HepG2 (cell line): ENCODE results near the gene TSGA10IP. TPM values are rescaled to one million over a fixed set of nuclear protein-coding genes. Genes with fewer than 3 reads are reported as not detected.

ENCODE experiments used
- BRF2 ChIP-seq: sonication (generic); formaldehyde crosslinking; IDR thresholded peaks from 2 replicates; pipeline ENCODE4 v1.8.1; 2022; ENCODE audit warnings: mild to moderate bottlenecking, missing genetic modification reagents
- CREB3 ChIP-seq: sonication (generic); formaldehyde crosslinking; IDR thresholded peaks from 2 replicates; pipeline ENCODE4 v1.5.0; 2020; ENCODE audit warnings: missing genetic modification reagents
- FOXP1 ChIP-seq, 2 experiments: fragments of 450-650 bp in 1 of 2; IDR thresholded peaks; 2 replicates each; pipeline ENCODE4 v1.6.1; 2017 to 2018; ENCODE audit warnings: antibody characterized with exemption in 1 of 2
- IRF1 ChIP-seq: sonication (generic); formaldehyde crosslinking; IDR thresholded peaks from 2 replicates; pipeline ENCODE4 v1.4.0; 2020; ENCODE audit warnings: low read depth, mild to moderate bottlenecking, missing genetic modification reagents
- KLF6 ChIP-seq: IDR thresholded peaks from 2 replicates; pipeline ENCODE4 v1.8.0; 2016; ENCODE audit warnings: missing biosample characterization, missing genetic modification reagents
- MNT ChIP-seq: fragments of 450-650 bp; IDR thresholded peaks from 2 replicates; pipeline ENCODE4 v1.6.1; 2016
- PHF8 ChIP-seq: sonication (generic); formaldehyde crosslinking; IDR thresholded peaks from 2 replicates; pipeline ENCODE4 v1.5.0; 2020; ENCODE audit warnings: missing genetic modification reagents
- RBAK ChIP-seq: sonication (generic); formaldehyde crosslinking; IDR thresholded peaks from 2 replicates; pipeline ENCODE4 v1.5.1; 2020; ENCODE audit warnings: mild to moderate bottlenecking, missing genetic modification reagents
- ZNF142 ChIP-seq: sonication (generic); formaldehyde crosslinking; IDR thresholded peaks from 2 replicates; pipeline ENCODE4 v1.4.0; 2020; ENCODE audit warnings: missing genetic modification reagents
- ZNF782 ChIP-seq: sonication (generic); formaldehyde crosslinking; IDR thresholded peaks from 2 replicates; pipeline ENCODE4 v1.4.0; 2020; ENCODE audit warnings: missing genetic modification reagents, mild to moderate bottlenecking, borderline replicate concordance
- polyA plus RNA-seq, 8 experiments: library from polyadenylated mRNA; depleted of rRNA in 3 of 8; stranded (reverse) in 7 of 8; unstranded in 1 of 8; fragments of >200 nt; fragmentation: Illumina TruSeq in 4 of 8; extraction: Trizol in 4 of 8; gene quantifications; 2 replicates each; pipeline versions ENCODE4 v1.2.1 to v1.2.3, GENCODE V29; 2011 to 2016; ENCODE audit warnings: low read depth in 4 of 8, missing spikeins in 1 of 8, mixed read lengths in 1 of 8; ENCODE audit not compliant: insufficient read depth in 1 of 8
- total RNA-seq, 5 experiments: library from RNA; depleted of rRNA; stranded (reverse); fragments of >200 nt; fragmentation: Illumina TruSeq; extraction: Trizol; gene quantifications; 2 replicates each; pipeline ENCODE4 v1.2.3, GENCODE V29; 2016; ENCODE audit warnings: low read depth in 1 of 5
- TF ChIP-seq, protein P1 (sequence below): sonication (generic); formaldehyde crosslinking; IDR thresholded peaks from 2 replicates; pipeline ENCODE4 v1.4.0; 2020; ENCODE audit warnings: missing genetic modification reagents
- TF ChIP-seq, protein P2 (sequence below): IDR thresholded peaks from 2 replicates; pipeline ENCODE4 v1.6.1; 2016; ENCODE audit warnings: low read depth

The TSGA10IP gene
- total and polyA plus RNA-seq, 2 of the 13 experiments (the other 11 are each of a cell fraction or from before 2014, with no cell fraction given) = not detected

GRCh38 chr11:65944767-65945166 lies 513 bp upstream of the TSGA10IP start (continued):
- TF ChIP-seq ZNF782 (CRISPR knock-in tag) = no peak
- no peak for TF ChIP-seq BRF2 (CRISPR knock-in tag)
- no peak for TF ChIP-seq CREB3 (CRISPR knock-in tag)
- TF ChIP-seq, protein P1, sequence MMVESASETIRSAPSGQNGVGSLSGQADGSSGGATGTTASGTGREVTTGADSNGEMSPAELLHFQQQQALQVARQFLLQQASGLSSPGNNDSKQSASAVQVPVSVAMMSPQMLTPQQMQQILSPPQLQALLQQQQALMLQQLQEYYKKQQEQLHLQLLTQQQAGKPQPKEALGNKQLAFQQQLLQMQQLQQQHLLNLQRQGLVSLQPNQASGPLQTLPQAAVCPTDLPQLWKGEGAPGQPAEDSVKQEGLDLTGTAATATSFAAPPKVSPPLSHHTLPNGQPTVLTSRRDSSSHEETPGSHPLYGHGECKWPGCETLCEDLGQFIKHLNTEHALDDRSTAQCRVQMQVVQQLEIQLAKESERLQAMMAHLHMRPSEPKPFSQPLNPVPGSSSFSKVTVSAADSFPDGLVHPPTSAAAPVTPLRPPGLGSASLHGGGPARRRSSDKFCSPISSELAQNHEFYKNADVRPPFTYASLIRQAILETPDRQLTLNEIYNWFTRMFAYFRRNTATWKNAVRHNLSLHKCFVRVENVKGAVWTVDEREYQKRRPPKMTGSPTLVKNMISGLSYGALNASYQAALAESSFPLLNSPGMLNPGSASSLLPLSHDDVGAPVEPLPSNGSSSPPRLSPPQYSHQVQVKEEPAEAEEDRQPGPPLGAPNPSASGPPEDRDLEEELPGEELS (CRISPR knock-in tag) = peak; percentile 51; the same call in 1 of the 2 replicates
- TF ChIP-seq MNT = peak; percentile 58
- no peak for TF ChIP-seq ZNF142 (CRISPR knock-in tag)
- TF ChIP-seq IRF1 (CRISPR knock-in tag) = no peak
- TF ChIP-seq KLF6 = no peak
- TF ChIP-seq, protein P2, sequence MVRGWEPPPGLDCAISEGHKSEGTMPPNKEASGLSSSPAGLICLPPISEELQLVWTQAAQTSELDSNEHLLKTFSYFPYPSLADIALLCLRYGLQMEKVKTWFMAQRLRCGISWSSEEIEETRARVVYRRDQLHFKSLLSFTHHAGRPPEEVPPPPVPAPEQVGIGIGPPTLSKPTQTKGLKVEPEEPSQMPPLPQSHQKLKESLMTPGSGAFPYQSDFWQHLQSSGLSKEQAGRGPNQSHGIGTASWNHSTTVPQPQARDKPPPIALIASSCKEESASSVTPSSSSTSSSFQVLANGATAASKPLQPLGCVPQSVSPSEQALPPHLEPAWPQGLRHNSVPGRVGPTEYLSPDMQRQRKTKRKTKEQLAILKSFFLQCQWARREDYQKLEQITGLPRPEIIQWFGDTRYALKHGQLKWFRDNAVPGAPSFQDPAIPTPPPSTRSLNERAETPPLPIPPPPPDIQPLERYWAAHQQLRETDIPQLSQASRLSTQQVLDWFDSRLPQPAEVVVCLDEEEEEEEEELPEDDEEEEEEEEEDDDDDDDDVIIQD (CRISPR knock-in tag) = no peak
- no peak for TF ChIP-seq RBAK (CRISPR knock-in tag)
- no peak for TF ChIP-seq FOXP1 (IDR thresholded peaks at IDR 0.05)
- peak; percentile 57; the same call in 1 of the 2 replicates for TF ChIP-seq FOXP1 (CRISPR knock-in tag; IDR thresholded peaks at IDR 0.05)
- no peak for TF ChIP-seq PHF8 (CRISPR knock-in tag)
